Natural killer cell (primary cell): ENCODE results near the gene PUS7L. TPM values are rescaled to one million over a fixed set of nuclear protein-coding genes. Genes with fewer than 3 reads are reported as not detected.

ENCODE experiments used
- ATAC-seq, 3 donors: fragments of 150-1000 bp in 2 of 3; fragments of 200-7000 bp in 1 of 3; cut with Tn5 transposase; 1 replicate in 1 of 3; 2 replicates in 2 of 3; pipeline ENCODE4 v1.10.0; 2021; ENCODE audit warnings: mild to moderate bottlenecking in 2 of 3, moderate library complexity in 2 of 3
- DNase-seq, 2 donors: peaks; one replicate each; pipeline versions ENCODE4 v3.0.0 to v3.0.0-alpha.2; 2013 to 2021; ENCODE audit warnings: mixed read lengths in 1 of 2
- H3K27ac ChIP-seq: one replicate; pipeline ENCODE4 v1.5.1; 2013; ENCODE audit warnings: mild to moderate bottlenecking, low read length
- H3K27me3 ChIP-seq: one replicate; pipeline ENCODE4 v1.6.1; 2013; ENCODE audit warnings: low read length; ENCODE audit not compliant: control insufficient read depth, insufficient read depth
- H3K36me3 ChIP-seq: one replicate; pipeline ENCODE4 v1.6.1; 2013; ENCODE audit warnings: low read length; ENCODE audit not compliant: control insufficient read depth, insufficient read depth
- H3K4me1 ChIP-seq: one replicate; pipeline ENCODE4 v1.6.1; 2013; ENCODE audit warnings: low read length; ENCODE audit not compliant: control insufficient read depth, insufficient read depth
- H3K4me3 ChIP-seq: one replicate; pipeline ENCODE4 v1.5.1; 2013; ENCODE audit warnings: low read length
- H3K9me3 ChIP-seq: one replicate; pipeline ENCODE4 v1.6.1; 2013; ENCODE audit warnings: low read length; ENCODE audit not compliant: control insufficient read depth, insufficient read depth
- H3K27ac Mint-ChIP-seq, 2 donors: one replicate each; pipeline ENCODE4 v1.8.0; 2022; ENCODE audit warnings: mild to moderate bottlenecking in 2 of 2, mixed read lengths in 2 of 2, moderate library complexity in 1 of 2
- H3K27me3 Mint-ChIP-seq, 2 donors: one replicate each; pipeline ENCODE4 v1.8.0; 2022; ENCODE audit warnings: low read depth in 2 of 2, mixed read lengths in 2 of 2
- H3K36me3 Mint-ChIP-seq: one replicate; pipeline ENCODE4 v1.8.0; 2022; ENCODE audit warnings: mixed read lengths
- H3K4me1 Mint-ChIP-seq, 2 donors: one replicate each; pipeline ENCODE4 v1.8.0; 2022; ENCODE audit warnings: mixed read lengths in 2 of 2
- H3K4me3 Mint-ChIP-seq: one replicate; pipeline ENCODE4 v1.8.0; 2022; ENCODE audit warnings: mild to moderate bottlenecking, moderate library complexity, mixed read lengths
- H3K9me3 Mint-ChIP-seq, 2 donors: one replicate each; pipeline ENCODE4 v1.8.0; 2022; ENCODE audit warnings: mixed read lengths in 2 of 2
- CTCF ChIP-seq: fragments of 200-600 bp; IDR thresholded peaks from one replicate; pipeline ENCODE4 v1.8.0; 2022; ENCODE audit warnings: antibody characterized with exemption
- WGBS: methylation state at CpG from one replicate; pipeline ENCODE4 v1.1.7; 2013; ENCODE audit warnings: missing lambda C conversion rate; ENCODE audit not compliant: insufficient coverage; 5-methylcytosine and 5-hydroxymethylcytosine counted together
- intact Hi-C: fragments of 100-400 bp; cut with micrococcal nuclease; formaldehyde crosslinking; loops from one replicate; pipeline ENCODE4 v1.14.2; 2022
- total RNA-seq, 4 donors: library from RNA; stranded (reverse); fragments of 120-200 nt in 1 of 4; gene quantifications; one replicate each; pipeline versions ENCODE4 v1.2.3 to v1.2.4, GENCODE V29; 2013 to 2022

PUS7L gene
- total RNA-seq, 3 donors from 2014 or later (not counting 1 experiment from before 2014, with no cell fraction given): 15.8 to 24.5 (median 19.0) TPM

GRCh38 chr12:43730283-43730682, 28.3 kb downstream of the PUS7L start:
- Histone ChIP-seq H3K4me1 (no peaks in the 10 kb centered on the region), H3K27me3 (no peaks in the 10 kb centered on the region), H3K4me3 (no peak overlapping the region), H3K9me3 (no peaks in the 10 kb centered on the region), H3K36me3 (peaks cover 26% of the 10 kb centered on the region), H3K27ac (no peak overlapping the region)
- no peak for TF ChIP-seq CTCF
- H3K27me3 Mint-ChIP-seq: no peaks in the 10 kb centered on the region
- ATAC-seq (no peak), DNase-seq (peak in 1 of 2 donors; percentile 8)
- H3K4me1 Mint-ChIP-seq: no peaks in the 10 kb centered on the region
- no peaks in the 10 kb centered on the region for H3K9me3 Mint-ChIP-seq
- H3K27ac Mint-ChIP-seq: no peak overlapping the region
- no peak overlapping the region for H3K4me3 Mint-ChIP-seq
- WGBS: 72% methylated on average over 3 of the region's 4 CpGs
- intact Hi-C loops: no loop called here
- no peaks in the 10 kb centered on the region for H3K36me3 Mint-ChIP-seq

DNA sequence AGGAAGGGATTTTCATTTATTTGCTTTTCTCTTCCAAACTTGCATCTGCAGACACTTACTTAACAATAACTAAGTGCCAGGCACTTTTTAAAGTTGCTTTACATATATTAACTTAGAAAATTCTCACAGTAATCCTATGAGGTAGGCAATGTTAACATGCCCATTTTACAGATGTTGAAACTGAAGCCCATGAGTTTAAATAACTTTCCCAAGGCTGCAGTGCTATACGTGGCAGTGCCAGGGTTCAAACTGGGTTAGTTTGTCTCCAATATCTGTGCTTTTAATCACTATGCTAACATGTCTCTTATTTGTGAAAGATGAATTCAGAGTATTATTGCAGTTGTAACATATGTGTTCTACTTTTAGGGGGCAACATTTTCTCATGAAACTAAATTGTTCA, 29.9 kb downstream of the PUS7L start:
- Histone ChIP-seq H3K9me3 (no peaks in the 10 kb centered on the region), H3K27me3 (no peaks in the 10 kb centered on the region), H3K4me3 (no peak overlapping the region), H3K36me3 (peaks cover 17% of the 10 kb centered on the region), H3K4me1 (no peaks in the 10 kb centered on the region), H3K27ac (no peak overlapping the region)
- 100% methylated on average over 1 of the region's 1 CpG for WGBS
- intact Hi-C loops: no loop called here
- Mint-ChIP-seq H3K4me1 (no peaks in the 10 kb centered on the region), H3K4me3 (no peak overlapping the region), H3K27ac (no peak overlapping the region), H3K27me3 (no peaks in the 10 kb centered on the region), H3K36me3 (no peaks in the 10 kb centered on the region), H3K9me3 (no peaks in the 10 kb centered on the region)
- no peak for ATAC-seq
- TF ChIP-seq CTCF: no peak
- no peak for DNase-seq

DNA sequence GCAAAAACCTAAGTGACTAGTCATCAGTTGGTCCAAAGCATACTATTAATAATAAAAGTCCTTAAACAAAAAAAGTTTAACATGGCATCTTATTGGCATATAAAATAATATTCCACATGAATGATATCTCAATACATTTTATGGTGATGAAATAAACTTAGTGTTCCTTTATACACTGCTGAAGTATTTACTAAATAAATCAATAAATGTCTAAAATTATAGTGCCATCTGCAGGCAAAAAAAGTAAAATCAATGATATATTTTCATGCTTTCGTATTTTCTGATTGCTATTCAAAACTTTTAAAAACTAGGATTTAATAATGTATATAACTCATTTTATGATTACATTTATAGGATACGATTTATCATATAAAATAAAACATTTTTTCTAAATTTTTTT, 30.5 kb downstream of the PUS7L start:
- H3K27me3 Mint-ChIP-seq: no peaks in the 10 kb centered on the region

More for the DNA sequence above, 30.5 kb downstream of the PUS7L start:
- Histone ChIP-seq H3K27ac (no peak overlapping the region), H3K36me3 (peaks cover 16% of the 10 kb centered on the region), H3K4me1 (no peaks in the 10 kb centered on the region), H3K4me3 (no peak overlapping the region), H3K27me3 (no peaks in the 10 kb centered on the region), H3K9me3 (no peaks in the 10 kb centered on the region)
- WGBS: no CpG with 5 or more reads among the region's 2 CpGs
- DNase-seq (no peak), ATAC-seq (no peak)
- H3K27ac Mint-ChIP-seq: no peak overlapping the region
- no peaks in the 10 kb centered on the region for H3K4me1 Mint-ChIP-seq
- intact Hi-C loops: no loop called here
- no peak for TF ChIP-seq CTCF
- no peak overlapping the region for H3K4me3 Mint-ChIP-seq
- H3K9me3 Mint-ChIP-seq: no peaks in the 10 kb centered on the region
- H3K36me3 Mint-ChIP-seq: no peaks in the 10 kb centered on the region
